Large intestine (tissue), 3 donors: Measurements from ENCODE around the gene DDX42. TPM values are rescaled to one million over a fixed set of nuclear protein-coding genes. Genes with fewer than 3 reads are reported as not detected.

Experiments used
- DNase-seq, 2 donors: peaks; one replicate each; pipeline versions ENCODE4 v3.0.0 to v3.0.0-alpha.2; 2013
- H3K27ac ChIP-seq: one replicate; pipeline ENCODE4 v1.5.1; 2013; ENCODE audit warnings: low read length
- H3K27me3 ChIP-seq: 2 replicates; pipeline ENCODE4 v1.6.1; 2013; ENCODE audit warnings: low read length; ENCODE audit not compliant: control insufficient read depth, insufficient read depth
- H3K36me3 ChIP-seq: 2 replicates; pipeline ENCODE4 v1.6.1; 2013; ENCODE audit warnings: low read length; ENCODE audit not compliant: control insufficient read depth, insufficient read depth
- H3K4me1 ChIP-seq: one replicate; pipeline ENCODE4 v1.6.1; 2013; ENCODE audit warnings: low read length; ENCODE audit not compliant: control insufficient read depth, insufficient read depth
- H3K4me3 ChIP-seq: one replicate; pipeline ENCODE4 v1.5.1; 2013; ENCODE audit warnings: low read length
- H3K9me3 ChIP-seq: one replicate; pipeline ENCODE4 v1.6.1; 2013; ENCODE audit warnings: mild to moderate bottlenecking, low read depth, low read length, moderate library complexity; ENCODE audit not compliant: control insufficient read depth
- WGBS: methylation state at CpG from one replicate; pipeline ENCODE4 v1.1.5; 2013; ENCODE audit warnings: low lambda C conversion rate; ENCODE audit not compliant: insufficient coverage; 5-methylcytosine and 5-hydroxymethylcytosine counted together
- polyA plus RNA-seq: library from polyadenylated mRNA; unstranded; fragments of 120-200 nt; gene quantifications from one replicate; pipeline ENCODE4 v1.2.1, GENCODE V29; 2013

DDX42 gene
- polyA plus RNA-seq, 1 donor = 136 TPM

GRCh38 chr17:63820963-63821561 lies 47.1 kb downstream of the DDX42 start:
- Histone ChIP-seq H3K4me1 (peaks cover 15% of the 10 kb centered on the region), H3K4me3 (no peak overlapping the region), H3K36me3 (peaks cover 89% of the 10 kb centered on the region), H3K9me3 (no peaks in the 10 kb centered on the region), H3K27ac (no peak overlapping the region), H3K27me3 (no peaks in the 10 kb centered on the region)
- 100% methylated on average over 2 of the region's 10 CpGs for WGBS
- no peak for DNase-seq

- no peak for DNase-seq
- Histone ChIP-seq H3K4me3 (no peak overlapping the region), H3K9me3 (no peaks in the 10 kb centered on the region), H3K27me3 (no peaks in the 10 kb centered on the region), H3K36me3 (peaks cover 82% of the 10 kb centered on the region), H3K27ac (no peak overlapping the region), H3K4me1 (peaks cover 16% of the 10 kb centered on the region)
- WGBS = no CpG with 5 or more reads among the region's 6 CpGs
Measured at GRCh38 chr17:63821804-63822203, 47.8 kb downstream of the DDX42 start.

GRCh38 chr17:63822537-63822936 lies 48.6 kb downstream of the DDX42 start:
- H3K27me3 ChIP-seq = no peaks in the 10 kb centered on the region
- no peak for DNase-seq
- no peaks in the 10 kb centered on the region for H3K9me3 ChIP-seq
- H3K27ac ChIP-seq = no peak overlapping the region
- H3K4me3 ChIP-seq = no peak overlapping the region
- peaks cover 74% of the 10 kb centered on the region for H3K36me3 ChIP-seq
- H3K4me1 ChIP-seq = peaks cover 16% of the 10 kb centered on the region

- Histone ChIP-seq H3K9me3 (no peaks in the 10 kb centered on the region), H3K4me3 (no peak overlapping the region), H3K36me3 (peaks cover 62% of the 10 kb centered on the region), H3K27ac (no peak overlapping the region), H3K4me1 (peaks cover 18% of the 10 kb centered on the region), H3K27me3 (no peaks in the 10 kb centered on the region)
- DNase-seq = no peak
- 100% methylated on average over 2 of the region's 13 CpGs for WGBS
Measured at GRCh38 chr17:63823659-63824331, 49.8 kb downstream of the DDX42 start.

GRCh38 chr17:63824362-63824761 lies 50.4 kb downstream of the DDX42 start:
- Histone ChIP-seq H3K4me1 (peaks cover 16% of the 10 kb centered on the region), H3K36me3 (peaks cover 62% of the 10 kb centered on the region), H3K27me3 (no peaks in the 10 kb centered on the region), H3K4me3 (no peak overlapping the region), H3K27ac (no peak overlapping the region), H3K9me3 (no peaks in the 10 kb centered on the region)
- WGBS = 94% methylated on average over 3 of the region's 9 CpGs
- DNase-seq = no peak

GRCh38 chr17:63826468-63827001 lies 52.6 kb downstream of the DDX42 start:
- Histone ChIP-seq H3K9me3 (no peaks in the 10 kb centered on the region), H3K27ac (peak overlapping the region; percentile 81), H3K4me1 (peaks cover 11% of the 10 kb centered on the region), H3K27me3 (no peaks in the 10 kb centered on the region), H3K36me3 (peaks cover 65% of the 10 kb centered on the region), H3K4me3 (peak overlapping the region; percentile 69)
- DNase-seq = no peak
- WGBS = no CpG with 5 or more reads among the region's 31 CpGs

GRCh38 chr17:63827002-63827800 lies 53.2 kb downstream of the DDX42 start, which contains the start of the genes FTSJ3 and PSMC5:
Gene FTSJ3, minus strand, starts transcription at chr17:63827663. Its CDS starts 761 bp downstream, at chr17:63826902.
Gene PSMC5, plus strand, starts transcription at chr17:63827431. Its CDS starts 60 bp downstream, at chr17:63827491.
- H3K4me1 ChIP-seq = peaks cover 11% of the 10 kb centered on the region
- peak within 1 kb of the TSS; percentile 69 for H3K4me3 ChIP-seq
- H3K27me3 ChIP-seq = no peaks in the 10 kb centered on the region
- H3K36me3 ChIP-seq = peaks cover 65% of the 10 kb centered on the region
- 0% methylated on average over 1 of the region's 58 CpGs for WGBS
- peak; percentile 95 to 98 for DNase-seq
- H3K9me3 ChIP-seq = no peaks in the 10 kb centered on the region
- H3K27ac ChIP-seq = peak within 1 kb of the TSS; percentile 81

GRCh38 chr17:63827801-63828221 lies 53.8 kb downstream of the DDX42 start:
- H3K9me3 ChIP-seq = no peaks in the 10 kb centered on the region
- no peak for DNase-seq
- H3K4me3 ChIP-seq = peak overlapping the region; percentile 69
- H3K27me3 ChIP-seq = no peaks in the 10 kb centered on the region
- WGBS = no CpG with 5 or more reads among the region's 19 CpGs
- peaks cover 65% of the 10 kb centered on the region for H3K36me3 ChIP-seq
- peaks cover 11% of the 10 kb centered on the region for H3K4me1 ChIP-seq
- peak overlapping the region; percentile 81 for H3K27ac ChIP-seq

- Histone ChIP-seq H3K4me1 (peaks cover 11% of the 10 kb centered on the region), H3K36me3 (peaks cover 67% of the 10 kb centered on the region), H3K27ac (no peak overlapping the region), H3K27me3 (no peaks in the 10 kb centered on the region), H3K4me3 (no peak overlapping the region), H3K9me3 (no peaks in the 10 kb centered on the region)
- DNase-seq = no peak
- 100% methylated on average over 1 of the region's 3 CpGs for WGBS
Measured at GRCh38 chr17:63828936-63829335, 55.0 kb downstream of the DDX42 start.

- Histone ChIP-seq H3K27ac (no peak overlapping the region), H3K4me1 (peaks cover 14% of the 10 kb centered on the region), H3K4me3 (no peak overlapping the region), H3K36me3 (peaks cover 66% of the 10 kb centered on the region), H3K27me3 (no peaks in the 10 kb centered on the region), H3K9me3 (no peaks in the 10 kb centered on the region)
- DNase-seq = no peak
- no CpG with 5 or more reads among the region's 5 CpGs for WGBS
Measured at GRCh38 chr17:63830278-63830677, 56.3 kb downstream of the DDX42 start.
